Smooth muscle cell of bladder (primary cell): ENCODE results near the gene PLEKHG1. TPM values are rescaled to one million over a fixed set of nuclear protein-coding genes. Genes with fewer than 3 reads are reported as not detected.

Source experiments
- total RNA-seq: library from RNA; depleted of rRNA; stranded (reverse); fragments of >200 nt; gene quantifications from 2 replicates; pipeline ENCODE4 v1.2.3, GENCODE V29; 2014

PLEKHG1 gene
- total RNA-seq = 2.7 and 4.8 TPM in 2 replicates

DNA sequence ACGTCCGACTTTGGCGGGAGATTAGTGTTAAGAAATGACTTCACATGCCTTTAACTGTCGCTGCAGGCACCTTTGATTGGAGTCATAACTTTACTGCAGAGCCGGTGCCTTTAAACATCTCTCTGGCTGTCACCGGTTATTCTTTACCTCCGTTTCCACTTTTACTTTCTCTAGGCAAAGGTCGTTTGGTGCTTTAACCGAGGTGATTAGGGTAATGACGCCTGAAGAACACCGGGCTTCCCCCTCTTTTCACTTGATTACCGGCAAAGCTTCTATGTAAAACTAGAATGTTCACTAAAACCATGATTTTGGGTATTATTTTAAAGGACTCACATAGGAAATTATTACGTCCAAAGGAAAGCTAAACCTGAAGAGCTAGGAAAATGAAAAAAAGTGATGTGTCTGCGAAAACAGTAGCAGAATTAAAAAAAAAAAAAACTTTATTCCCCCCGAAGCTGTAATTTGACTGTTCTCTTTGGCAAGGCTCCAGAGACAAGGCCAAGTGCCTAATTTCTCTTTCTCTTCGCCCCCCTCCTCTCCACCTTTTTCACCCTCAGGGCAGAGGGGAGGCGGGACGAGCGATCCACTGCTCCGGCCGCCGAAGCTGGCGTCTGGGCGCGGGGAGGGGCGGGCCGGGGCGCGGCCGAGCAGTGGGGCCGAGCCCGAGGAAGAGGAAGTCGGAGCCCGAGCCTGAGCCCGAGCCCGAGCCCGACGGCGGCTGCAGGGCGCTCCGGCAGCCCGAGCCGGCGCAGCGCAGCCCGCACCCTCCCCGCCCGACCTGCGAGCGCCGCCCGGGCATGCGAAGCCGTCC lies at the start of gene PLEKHG1:
Gene PLEKHG1, plus strand, starts transcription at position 687 of the 811 bp plus-strand sequence. CDS start 133,797 bp downstream, outside the sequence.

Other genes starting within 250 kb of the PLEKHG1 start
- not detected in 2 replicates for gene IYD, start 230.9 kb upstream of the PLEKHG1 start, total RNA-seq